Activated CD8-positive, alpha-beta memory T cell treated with anti-CD3 and anti-CD28 coated beads for 24 hours (primary cell): ENCODE measurements around the gene BARX1.
A peak's percentile ranks its signal among the peaks of the same experiment; 100 is the strongest.
"Not testable (repeated sequence)": the region's sequence is repeated elsewhere in the genome, so short reads cannot be mapped to it uniquely, and the experiment has no call there.

ENCODE experiments used
- DNase-seq: peaks from one replicate; pipeline ENCODE4 v3.0.0-alpha.2; 2020

The BARX1 gene, protein sequence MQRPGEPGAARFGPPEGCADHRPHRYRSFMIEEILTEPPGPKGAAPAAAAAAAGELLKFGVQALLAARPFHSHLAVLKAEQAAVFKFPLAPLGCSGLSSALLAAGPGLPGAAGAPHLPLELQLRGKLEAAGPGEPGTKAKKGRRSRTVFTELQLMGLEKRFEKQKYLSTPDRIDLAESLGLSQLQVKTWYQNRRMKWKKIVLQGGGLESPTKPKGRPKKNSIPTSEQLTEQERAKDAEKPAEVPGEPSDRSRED

DNA sequence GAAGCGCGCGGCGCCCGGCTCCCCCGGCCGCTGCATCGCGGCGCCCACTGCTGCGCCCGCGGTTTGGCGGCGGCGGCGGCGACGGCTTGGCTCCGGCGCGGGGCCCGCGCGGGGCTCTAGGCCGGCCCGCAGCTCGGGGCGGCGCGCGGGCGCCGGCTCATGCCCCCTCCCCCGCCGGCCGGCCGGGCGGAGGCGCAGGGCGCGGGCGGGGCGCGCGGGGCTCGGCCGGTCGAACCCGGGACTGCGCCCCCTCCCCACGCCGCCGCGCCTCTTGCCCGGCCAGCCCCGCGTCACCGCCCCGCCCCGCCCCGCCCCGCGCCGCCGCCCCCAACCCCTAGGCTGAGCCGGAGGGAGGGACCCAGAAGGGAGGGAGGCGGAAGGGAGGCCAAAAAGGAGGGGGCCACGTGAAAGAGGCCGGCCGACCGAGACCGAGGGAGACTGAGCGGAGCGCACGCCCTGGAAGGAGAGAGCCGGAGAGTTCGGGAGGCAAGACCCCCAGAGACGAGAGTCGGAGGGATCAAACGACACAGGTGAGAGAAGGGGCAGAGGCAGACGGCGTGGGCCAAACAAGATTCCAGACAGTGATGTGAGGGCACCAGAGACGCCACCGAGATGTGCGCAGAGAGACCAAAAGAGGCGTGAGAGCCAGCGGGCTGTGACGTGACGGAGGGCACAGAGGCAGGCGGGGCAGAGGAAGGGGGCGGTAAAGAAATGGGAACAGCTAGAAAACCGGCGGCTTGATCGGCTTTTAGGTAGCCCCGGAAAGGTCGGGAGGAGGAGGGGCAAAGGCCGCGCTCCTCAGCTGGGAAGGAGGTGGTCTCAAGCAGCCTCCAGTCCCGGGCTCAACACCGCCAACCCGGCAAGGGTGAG is at the start of gene BARX1:
BARX1 (minus strand) TSS at position 245 of the 870 bp plus-strand sequence; CDS start at position 36, 209 bp downstream.
- DNase-seq = peak; percentile 61

DNA sequence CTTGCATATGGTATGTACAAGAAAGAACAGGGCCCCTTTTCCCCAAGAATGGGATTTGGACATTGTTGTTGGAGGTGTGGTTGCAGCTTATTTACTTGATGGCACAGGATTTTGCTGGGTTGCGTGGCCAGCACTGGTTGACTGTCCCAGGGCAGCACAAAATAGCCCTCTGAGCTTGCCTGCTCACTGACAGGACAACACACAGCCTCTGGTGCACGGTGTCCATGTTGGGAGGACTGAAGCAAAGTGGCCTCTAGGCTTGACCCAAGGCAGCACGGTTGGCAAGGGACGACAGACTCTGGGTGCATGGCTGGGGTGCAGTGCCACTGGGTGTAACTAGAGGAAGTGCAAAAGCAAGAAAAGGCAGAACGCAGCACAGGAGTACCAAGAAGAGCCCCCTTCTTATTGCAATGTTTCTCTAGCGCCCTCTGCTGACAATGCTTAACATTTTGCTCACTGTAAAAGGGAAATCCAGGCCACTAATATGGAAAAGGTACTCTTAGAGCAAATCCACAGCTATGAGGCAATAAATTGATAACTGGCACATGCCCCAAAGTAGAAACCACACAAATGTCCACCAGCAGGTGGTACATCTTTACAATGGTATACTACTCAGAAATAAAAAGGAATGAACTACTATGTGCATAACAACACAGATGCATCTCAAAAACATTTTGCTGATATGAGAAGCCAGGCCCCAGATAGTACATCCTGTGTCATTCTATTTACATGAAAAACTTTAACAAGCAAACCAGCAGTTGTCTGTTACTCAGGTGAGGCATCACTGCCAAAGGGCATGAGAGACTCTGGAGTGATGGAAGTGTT is 47.4 kb upstream of the BARX1 start:
- no peak for DNase-seq

DNA sequence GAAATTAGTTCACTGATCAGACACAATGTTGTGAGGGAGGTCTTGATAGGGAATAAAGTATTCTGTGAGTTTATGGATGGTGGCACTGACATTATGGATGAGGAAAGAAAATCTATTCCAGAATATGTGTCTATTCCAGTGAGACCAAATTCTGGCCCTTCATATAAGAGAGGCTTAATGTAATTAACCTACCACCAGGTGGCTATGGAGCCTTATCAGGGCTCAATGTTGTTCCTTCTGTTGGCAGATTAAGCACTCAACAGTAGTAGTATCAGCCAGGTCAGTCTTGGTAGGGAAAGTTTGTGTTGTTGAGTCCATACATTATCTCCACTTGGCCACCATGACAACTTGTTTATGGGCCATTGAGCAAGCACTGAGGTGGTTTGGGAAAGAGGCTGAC is 41.7 kb upstream of the BARX1 start:
- DNase-seq = no peak

DNA sequence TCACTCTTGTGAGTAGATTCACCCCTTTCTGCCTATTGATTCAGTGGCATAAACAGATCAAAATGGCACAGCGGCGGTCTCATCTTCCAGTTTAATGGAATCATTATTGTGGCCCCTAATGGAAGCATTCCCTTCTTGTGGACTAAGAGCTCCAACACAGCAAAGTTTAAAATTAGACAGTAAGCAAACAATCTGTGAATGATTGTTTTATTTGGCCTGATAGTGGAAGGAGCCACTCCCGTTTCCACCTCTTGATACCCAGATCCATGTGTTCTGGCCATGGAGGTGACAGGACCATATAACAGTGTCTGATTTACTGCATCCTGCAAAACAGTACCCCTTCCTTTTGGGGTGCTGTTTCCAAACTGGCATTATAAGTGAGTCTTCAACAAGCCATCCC is 41.2 kb upstream of the BARX1 start:
- no peak for DNase-seq

- no peak for DNase-seq
Observed at GRCh38 chr9:93994545-93994944, 39.4 kb upstream of the BARX1 start.

- DNase-seq = no peak
Observed at GRCh38 chr9:93994132-93994531, 39.0 kb upstream of the BARX1 start.

DNA sequence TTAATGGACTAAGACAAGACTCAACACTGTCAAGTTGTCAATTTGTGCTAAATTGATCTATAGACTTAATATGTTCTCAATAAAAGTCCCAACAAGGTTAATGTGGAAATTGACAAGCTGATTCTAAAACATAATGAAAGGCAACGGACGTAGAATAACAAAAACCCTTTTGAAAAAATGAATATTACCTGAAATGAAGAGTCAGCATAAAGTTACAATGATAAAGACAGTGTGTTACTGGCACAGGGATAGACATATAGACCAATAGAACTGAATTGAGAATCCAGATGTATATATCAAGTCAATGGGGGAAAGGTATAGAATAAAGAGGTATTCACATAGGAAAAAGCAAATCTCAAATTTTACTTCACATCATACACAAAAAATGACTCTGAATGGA is 37.7 kb upstream of the BARX1 start:
- no peak for DNase-seq

- no peak for DNase-seq
Observed at GRCh38 chr9:93990448-93990847, 35.3 kb upstream of the BARX1 start.

DNA sequence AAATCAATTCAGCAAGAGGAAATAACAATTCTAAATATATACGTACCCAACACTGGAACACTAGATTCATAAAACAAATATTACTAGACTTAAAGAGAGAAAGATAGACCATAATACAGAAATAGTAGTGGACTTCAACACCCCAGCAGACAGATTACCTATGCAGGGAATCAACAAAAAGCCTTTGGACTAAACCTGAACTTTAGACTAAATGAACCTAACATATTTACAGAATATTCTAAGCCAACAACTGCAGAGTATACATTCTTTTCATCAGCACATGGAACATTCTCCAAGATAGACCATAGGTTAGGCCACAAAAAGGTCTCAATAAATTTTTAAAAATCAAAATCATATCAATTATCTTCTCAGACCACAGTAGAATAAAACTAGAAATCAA is 32.9 kb upstream of the BARX1 start:
- no peak for DNase-seq

DNA sequence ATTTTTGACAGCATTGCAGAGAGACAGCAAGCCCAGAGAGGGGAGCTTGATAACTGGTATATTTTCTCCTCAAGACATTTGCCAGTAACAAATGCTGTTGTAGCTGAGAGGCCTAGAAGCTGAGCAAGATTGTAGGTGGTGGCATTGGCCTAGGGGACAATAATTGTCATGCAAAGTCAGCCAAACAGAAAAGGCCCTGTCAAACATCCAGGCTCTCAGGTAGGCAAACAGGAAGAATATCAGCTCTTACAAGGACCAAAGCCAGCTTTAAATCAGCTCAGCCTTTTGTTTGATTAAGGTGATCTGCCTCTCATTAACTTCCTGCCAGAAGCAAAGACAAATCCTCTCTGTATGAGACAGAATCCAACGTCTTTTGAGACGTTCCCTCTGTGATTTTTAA is 29.7 kb upstream of the BARX1 start:
- no peak for DNase-seq

DNA sequence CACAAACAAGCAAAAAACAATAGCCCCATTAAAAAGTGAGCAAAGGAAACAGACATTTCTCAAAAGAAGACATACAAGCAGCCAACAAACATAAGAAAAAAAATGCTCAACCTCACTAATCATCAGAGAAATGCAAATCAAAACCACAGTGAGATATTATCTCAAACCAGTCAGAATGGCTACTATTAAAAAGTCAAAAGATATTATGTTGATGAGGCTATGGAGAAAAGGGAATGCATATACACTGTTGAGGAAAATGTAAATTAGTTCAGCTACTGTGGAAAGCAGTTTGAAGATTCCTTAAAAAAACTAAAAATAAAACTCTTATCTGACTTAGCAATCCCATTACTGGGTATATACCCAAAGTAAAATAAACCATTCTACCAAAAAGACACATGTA is 28.7 kb upstream of the BARX1 start:
- no peak for DNase-seq

GRCh38 chr9:93979721-93980120 is 24.6 kb upstream of the BARX1 start:
- DNase-seq = no peak

GRCh38 chr9:93978551-93978950 is 23.4 kb upstream of the BARX1 start:
- DNase-seq = no peak

DNA sequence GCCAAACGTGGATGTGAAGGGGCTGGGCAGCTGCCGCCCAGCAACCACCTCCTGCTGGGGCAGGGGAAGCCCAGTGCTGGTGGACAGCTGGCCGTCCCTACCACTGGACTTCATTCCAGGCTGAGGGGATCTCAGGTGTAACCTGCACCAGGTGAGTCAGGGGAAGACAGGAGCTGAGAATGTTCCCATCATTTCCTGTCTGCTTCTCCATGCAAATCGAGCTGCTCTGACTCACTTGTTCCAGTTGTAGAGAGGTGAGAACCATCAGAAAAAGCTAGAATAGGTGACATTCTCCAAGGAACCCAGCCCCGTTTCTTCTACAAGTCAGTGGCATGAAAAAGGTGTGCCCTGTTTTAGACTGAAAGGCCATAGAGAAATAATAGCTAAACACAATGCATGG is 21.8 kb upstream of the BARX1 start:
- no peak for DNase-seq

GRCh38 chr9:93976081-93976480 is 20.9 kb upstream of the BARX1 start:
- no peak for DNase-seq

- no peak for DNase-seq
Observed at GRCh38 chr9:93975262-93975661, 20.1 kb upstream of the BARX1 start.

DNA sequence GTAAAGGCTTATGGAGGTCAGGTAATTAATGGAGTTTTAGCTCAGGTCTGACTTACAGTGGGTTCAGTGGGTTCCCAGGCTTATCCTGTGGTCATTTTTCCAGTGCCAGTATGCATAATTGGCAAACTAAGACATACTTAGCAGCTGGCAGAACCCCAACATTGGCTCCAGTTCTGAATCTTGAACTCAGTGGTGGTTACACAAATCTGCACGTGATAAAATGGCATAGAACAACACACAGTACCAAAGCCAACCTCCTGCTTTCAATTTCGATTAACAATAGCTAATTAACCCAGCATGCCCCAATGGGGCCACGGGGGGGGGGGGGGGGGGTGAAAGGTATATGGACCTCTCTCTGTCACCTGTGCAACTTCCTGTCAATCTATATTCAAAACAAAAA is 19.0 kb upstream of the BARX1 start:
- no peak for DNase-seq

- DNase-seq = not testable (repeated sequence)
Observed at GRCh38 chr9:93972655-93973054, 17.5 kb upstream of the BARX1 start.

DNA sequence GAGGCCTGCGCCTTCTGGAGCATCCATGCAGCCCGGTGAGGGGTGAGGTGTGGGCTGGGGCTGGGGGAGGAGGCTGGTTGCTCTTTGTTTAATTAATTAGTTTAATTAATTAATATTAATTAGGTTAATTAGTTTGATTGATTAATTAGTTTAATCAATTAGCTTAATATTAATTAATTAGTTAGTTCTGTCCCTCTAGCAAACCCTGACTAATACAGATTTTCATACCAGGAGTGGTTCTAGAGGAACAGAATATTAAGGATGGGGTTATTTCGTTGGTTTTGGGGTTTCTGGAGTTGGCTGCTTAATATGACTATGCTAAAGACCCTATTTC is 14.1 kb upstream of the BARX1 start:
- DNase-seq = no peak

DNA sequence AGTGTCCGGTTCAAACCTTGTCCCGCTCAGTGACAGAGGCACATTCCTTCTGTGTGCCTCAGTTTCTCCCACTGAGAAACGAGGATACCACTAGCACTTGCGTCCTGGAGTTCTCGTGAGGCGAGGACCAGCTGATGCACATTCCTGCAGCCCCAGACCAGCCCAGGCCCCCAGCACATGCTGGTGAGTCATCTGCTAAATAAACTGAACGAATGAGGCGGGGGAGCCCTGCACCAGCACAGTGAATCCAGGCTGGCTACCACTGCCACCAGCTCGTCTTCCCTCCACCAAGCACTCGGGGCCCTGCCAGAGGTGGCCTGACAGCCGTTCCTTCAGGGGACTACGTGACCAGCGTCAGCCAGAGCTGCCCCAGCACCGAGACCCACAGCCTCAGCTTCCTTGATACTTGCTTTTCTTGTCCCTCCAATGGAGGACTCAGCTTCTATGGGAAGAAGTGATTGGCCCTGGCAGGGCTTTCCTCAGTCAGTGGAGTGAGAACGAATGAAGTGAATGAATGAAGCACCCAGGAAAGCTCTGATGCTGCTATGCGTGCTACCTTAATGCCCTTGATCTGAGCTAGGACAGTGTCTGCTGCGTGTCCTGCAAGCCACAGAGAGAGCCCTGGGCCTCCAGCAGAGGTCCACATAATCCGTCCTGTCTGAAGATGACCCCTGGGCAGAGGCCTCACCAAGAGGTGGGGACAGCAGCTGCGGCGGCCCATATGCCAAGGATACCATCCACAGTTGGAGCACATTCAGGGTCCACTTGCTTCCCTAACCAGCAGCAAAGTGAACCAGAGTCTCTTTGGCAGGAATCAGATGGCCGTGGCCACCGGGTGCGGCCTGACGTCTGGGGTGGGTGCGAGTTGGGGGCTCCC is 13.5 kb upstream of the BARX1 start:
- peak; percentile 50 for DNase-seq

GRCh38 chr9:93967020-93967803 is 12.1 kb upstream of the BARX1 start:
- DNase-seq = no peak
